B cell (primary cell): ENCODE results near the gene COLQ. TPM values are rescaled to one million over a fixed set of nuclear protein-coding genes. Genes with fewer than 3 reads are reported as not detected.

ENCODE experiments used
- ATAC-seq: fragments of 200-7000 bp; cut with Tn5 transposase; one replicate; pipeline ENCODE4 v1.10.0; 2021; ENCODE audit warnings: low read depth, mild to moderate bottlenecking, moderate number of reproducible peaks, moderate library complexity
- CTCF ChIA-PET: fragments of 350-600 bp; sonication (Branson Sonifier 250); formaldehyde crosslinking; loops from one replicate; lab custom pipeline; 2021; ENCODE audit warnings: antibody characterized with exemption, inconsistent platforms; lab: Charles Lee
- POLR2A ChIA-PET: fragments of 350-600 bp; sonication (Branson Sonifier 250); formaldehyde crosslinking; loops from one replicate; lab custom pipeline; 2021; ENCODE audit warnings: antibody characterized with exemption; lab: Charles Lee
- DNase-seq: peaks from one replicate; pipeline ENCODE4 v3.0.0; 2013
- H2AFZ ChIP-seq: 2 replicates; pipeline ENCODE4 v1.6.1; 2012; ENCODE audit warnings: mild to moderate bottlenecking, low read depth, low read length; ENCODE audit not compliant: insufficient read depth, poor library complexity, severe bottlenecking
- H3K27ac ChIP-seq, 2 donors: 1 replicate in 1 of 2; 2 replicates in 1 of 2; pipeline ENCODE4 v1.5.1; 2012 to 2013; ENCODE audit warnings: low read length in 2 of 2, mild to moderate bottlenecking in 2 of 2, moderate library complexity in 1 of 2
- H3K27me3 ChIP-seq, 4 experiments: fragments of 200-600 bp in 1 of 4; sonication (generic) in 1 of 4; replicated peaks in 1 of 4; 1 replicate in 2 of 4; 2 replicates in 2 of 4; pipeline versions ENCODE4 v1.6.1 to v1.7.0; 2013 to 2016; ENCODE audit warnings: low read length in 3 of 4, mild to moderate bottlenecking in 2 of 4, mixed read lengths in 1 of 4, moderate library complexity in 1 of 4; ENCODE audit not compliant: insufficient read depth in 4 of 4, control insufficient read depth in 3 of 4; ENCODE audit errors: control extremely low read depth in 1 of 4
- H3K36me3 ChIP-seq, 2 experiments: replicated peaks in 1 of 2; 1 replicate in 1 of 2; 2 replicates in 1 of 2; pipeline versions ENCODE4 v1.6.1 to v1.7.1; 2013; ENCODE audit warnings: low read length in 1 of 2; ENCODE audit not compliant: insufficient read depth in 2 of 2, control insufficient read depth in 1 of 2; ENCODE audit errors: control extremely low read depth in 1 of 2, extremely low read depth in 1 of 2
- H3K4me1 ChIP-seq, 2 donors: fragments of 200-600 bp in 1 of 2; sonication (generic) in 1 of 2; 1 replicate in 1 of 2; 2 replicates in 1 of 2; pipeline versions ENCODE4 v1.5.1 to v1.6.1; 2013 to 2017; ENCODE audit warnings: low read length in 2 of 2; ENCODE audit not compliant: control insufficient read depth in 2 of 2, insufficient read depth in 2 of 2
- H3K4me2 ChIP-seq: replicated peaks from 2 replicates; pipeline ENCODE3; 2012; ENCODE audit warnings: mild to moderate bottlenecking, low read depth, low read length; ENCODE audit not compliant: poor library complexity, severe bottlenecking
- H3K4me3 ChIP-seq, 5 experiments: fragments of 200-600 bp in 1 of 5; sonication (generic) in 1 of 5; 1 replicate in 3 of 5; 2 replicates in 2 of 5; pipeline versions ENCODE4 v1.5.1 to v1.7.0; 2011 to 2016; ENCODE audit warnings: low read length in 4 of 5, mild to moderate bottlenecking in 4 of 5, low read depth in 2 of 5, control low read depth in 1 of 5, moderate library complexity in 1 of 5; ENCODE audit not compliant: insufficient read depth in 1 of 5; ENCODE audit errors: control extremely low read depth in 1 of 5, extremely low read depth in 1 of 5
- H3K79me2 ChIP-seq: fragments of 200-600 bp; sonication (generic); one replicate; pipeline ENCODE4 v1.6.0; 2016; ENCODE audit warnings: low read length; ENCODE audit not compliant: control insufficient read depth, insufficient read depth
- H3K9ac ChIP-seq: fragments of 200-600 bp; sonication (generic); 2 replicates; pipeline ENCODE4 v1.6.1; 2017; ENCODE audit warnings: mild to moderate bottlenecking, low read length, moderate library complexity
- H3K9me3 ChIP-seq, 3 donors: one replicate each; pipeline versions ENCODE4 v1.6.1 to v1.7.1; 2013; ENCODE audit warnings: low read length in 2 of 3; ENCODE audit not compliant: control insufficient read depth in 2 of 3, insufficient read depth in 1 of 3; ENCODE audit errors: control extremely low read depth in 1 of 3
- H4K20me1 ChIP-seq: 2 replicates; pipeline ENCODE4 v1.6.0; 2012; ENCODE audit warnings: mild to moderate bottlenecking, low read length; ENCODE audit not compliant: insufficient read depth, control insufficient read depth, poor library complexity, severe bottlenecking
- H3K27ac Mint-ChIP-seq: one replicate; pipeline ENCODE4 v1.8.0; 2021; ENCODE audit warnings: mixed read lengths
- H3K27me3 Mint-ChIP-seq: one replicate; pipeline ENCODE4 v1.8.0; 2021; ENCODE audit warnings: mixed read lengths
- H3K4me1 Mint-ChIP-seq: one replicate; pipeline ENCODE4 v1.8.0; 2021; ENCODE audit warnings: mixed read lengths
- H3K4me3 Mint-ChIP-seq: one replicate; pipeline ENCODE4 v1.8.0; 2021; ENCODE audit warnings: mixed read lengths
- H3K9me3 Mint-ChIP-seq: one replicate; pipeline ENCODE4 v1.8.0; 2022; ENCODE audit warnings: mixed read lengths; ENCODE audit not compliant: insufficient read depth
- CTCF ChIP-seq: fragments of 200-600 bp; IDR thresholded peaks from one replicate; pipeline ENCODE4 v1.8.0; 2022; ENCODE audit warnings: antibody characterized with exemption, mild to moderate bottlenecking
- EZH2 ChIP-seq: IDR thresholded peaks from 2 replicates; pipeline ENCODE4 v1.6.1; 2012; ENCODE audit warnings: borderline replicate concordance, low read depth, mild to moderate bottlenecking, moderate library complexity, low read length; ENCODE audit not compliant: insufficient read depth, poor library complexity, severe bottlenecking
- WGBS: methylation state at CpG from one replicate; pipeline ENCODE4 v1.1.5; 2013; ENCODE audit warnings: missing lambda C conversion rate; ENCODE audit not compliant: insufficient coverage; 5-methylcytosine and 5-hydroxymethylcytosine counted together
- intact Hi-C: fragments of 100-400 bp; cut with micrococcal nuclease; formaldehyde crosslinking; loops from one replicate; pipeline ENCODE4 v1.10.0; 2022
- polyA plus RNA-seq: library from polyadenylated mRNA; depleted of rRNA; stranded (reverse); fragments of >200 nt; gene quantifications from 2 replicates; pipeline ENCODE4 v1.2.3, GENCODE V29; 2012
- total RNA-seq, 2 donors: library from RNA; stranded (reverse); fragments of 120-200 nt in 1 of 2; gene quantifications; 1 replicate in 1 of 2; 2 replicates in 1 of 2; pipeline versions ENCODE4 v1.2.3 to v1.2.4, GENCODE V29; 2013 to 2022

Gene COLQ
- total and polyA plus RNA-seq, 2 donors (not counting 1 experiment from before 2014, with no cell fraction given): 1.9 to 2.5 TPM

- Histone ChIP-seq H4K20me1 (no peaks in the 10 kb centered on the region), H3K27ac (no peak overlapping the region), H3K36me3 (no peaks in the 10 kb centered on the region), H3K79me2 (no peaks in the 10 kb centered on the region), H3K9ac (no peak overlapping the region), H3K4me2 (no peak overlapping the region), H3K9me3 (no peaks in the 10 kb centered on the region), H3K4me1 (no peaks in the 10 kb centered on the region), H2AFZ (no peak overlapping the region), H3K27me3 (no peaks in the 10 kb centered on the region), H3K4me3 (no peak overlapping the region)
- no peaks in the 10 kb centered on the region for H3K9me3 Mint-ChIP-seq
- no peak for DNase-seq
- TF ChIP-seq EZH2 (no peak), CTCF (no peak)
- CTCF ChIA-PET: interaction anchor here (1.8 kb wide), 1 partner anchor 42 kb away, joined by 3 read pairs; no protein-coding TSS in a partner anchor
- POLR2A ChIA-PET: no interaction called here
- intact Hi-C loops: no loop called here
- no peak overlapping the region for H3K27ac Mint-ChIP-seq
- WGBS: 40% methylated on average over 2 of the region's 5 CpGs
- ATAC-seq: no peak
- H3K4me3 Mint-ChIP-seq: no peak overlapping the region
- no peaks in the 10 kb centered on the region for H3K4me1 Mint-ChIP-seq
- H3K27me3 Mint-ChIP-seq: no peaks in the 10 kb centered on the region
These were observed 7.5 kb downstream of the COLQ start for GRCh38 chr3:15513810-15514662.

GRCh38 chr3:15513116-15513515, 8.4 kb downstream of the COLQ start:
- Histone ChIP-seq H3K4me3 (no peak overlapping the region), H3K27ac (no peak overlapping the region), H3K79me2 (no peaks in the 10 kb centered on the region), H3K9me3 (no peaks in the 10 kb centered on the region), H3K36me3 (no peaks in the 10 kb centered on the region), H3K4me1 (no peaks in the 10 kb centered on the region), H4K20me1 (no peaks in the 10 kb centered on the region), H3K27me3 (no peaks in the 10 kb centered on the region), H2AFZ (no peak overlapping the region), H3K4me2 (no peak overlapping the region), H3K9ac (no peak overlapping the region)
- intact Hi-C loops: no loop called here
- no peak for DNase-seq
- no peaks in the 10 kb centered on the region for H3K27me3 Mint-ChIP-seq
- 98% methylated on average over 6 of the region's 7 CpGs for WGBS
- H3K4me3 Mint-ChIP-seq: no peak overlapping the region
- TF ChIP-seq EZH2 (no peak), CTCF (no peak)
- no peaks in the 10 kb centered on the region for H3K4me1 Mint-ChIP-seq
- no peaks in the 10 kb centered on the region for H3K9me3 Mint-ChIP-seq
- ATAC-seq: no peak
- ChIA-PET POLR2A (no interaction called here), CTCF (no interaction called here)
- H3K27ac Mint-ChIP-seq: no peak overlapping the region
